GM23338 (cell line): ENCODE data around the gene TBX6. TPM values are rescaled to one million over a fixed set of nuclear protein-coding genes. Genes with fewer than 3 reads are reported as not detected.

Source experiments
- ATAC-seq: fragments of 200-7000 bp; cut with Tn5 transposase; 3 replicates; pipeline ENCODE4 v1.9.1; 2020
- DNase-seq: peaks from one replicate; pipeline ENCODE4 v3.0.0-alpha.2; 2015; ENCODE audit warnings: low spot score
- H2AFZ ChIP-seq: fragments of 200-600 bp; sonication (generic); 2 replicates; pipeline ENCODE4 v1.8.0; 2016; ENCODE audit warnings: antibody characterized with exemption, mild to moderate bottlenecking, moderate library complexity
- H3F3A ChIP-seq: fragments of 200-600 bp; sonication (generic); replicated peaks from 2 replicates; pipeline ENCODE4 v1.8.0; 2017; ENCODE audit warnings: antibody characterized with exemption, mixed run types, low read depth
- H3K27ac ChIP-seq: fragments of 200-600 bp; sonication (generic); 2 replicates; pipeline ENCODE4 v1.6.1; 2016; ENCODE audit warnings: low read depth
- H3K27me3 ChIP-seq: fragments of 200-600 bp; sonication (generic); 2 replicates; pipeline ENCODE4 v1.8.0; 2016; ENCODE audit warnings: mild to moderate bottlenecking, mixed run types, moderate library complexity; ENCODE audit not compliant: insufficient read depth
- H3K36me3 ChIP-seq: fragments of 200-600 bp; sonication (generic); 2 replicates; pipeline ENCODE4 v1.8.0; 2016; ENCODE audit warnings: mild to moderate bottlenecking; ENCODE audit not compliant: insufficient read depth
- H3K4me1 ChIP-seq: fragments of 200-600 bp; sonication (generic); 2 replicates; pipeline ENCODE4 v1.8.0; 2016; ENCODE audit warnings: mild to moderate bottlenecking, moderate library complexity; ENCODE audit not compliant: insufficient read depth
- H3K4me2 ChIP-seq: fragments of 200-600 bp; sonication (generic); 2 replicates; pipeline ENCODE4 v1.7.1; 2017; ENCODE audit warnings: mixed run types
- H3K4me3 ChIP-seq: fragments of 200-600 bp; sonication (generic); 2 replicates; pipeline ENCODE4 v1.6.1; 2016; ENCODE audit warnings: mixed run types
- H3K79me2 ChIP-seq: fragments of 200-600 bp; sonication (generic); replicated peaks from 2 replicates; pipeline ENCODE4 v1.8.0; 2017; ENCODE audit warnings: mild to moderate bottlenecking; ENCODE audit not compliant: insufficient read depth
- H3K9me2 ChIP-seq: fragments of 200-600 bp; sonication (generic); 2 replicates; pipeline ENCODE4 v1.8.0; 2017; ENCODE audit not compliant: insufficient read depth
- H4K20me1 ChIP-seq: fragments of 200-600 bp; sonication (generic); replicated peaks from 2 replicates; pipeline ENCODE4 v1.8.0; 2017; ENCODE audit warnings: mild to moderate bottlenecking; ENCODE audit not compliant: insufficient read depth
- H3K27ac Mint-ChIP-seq: 2 replicates; pipeline ENCODE4 v1.8.0; 2020; ENCODE audit warnings: inconsistent platforms, mild to moderate bottlenecking, moderate library complexity, mixed read lengths
- H3K27me3 Mint-ChIP-seq: 3 replicates; pipeline ENCODE4 v1.8.0; 2022; ENCODE audit warnings: low read depth, mild to moderate bottlenecking, moderate library complexity, mixed read lengths, inconsistent platforms; ENCODE audit not compliant: insufficient read depth, poor library complexity
- H3K36me3 Mint-ChIP-seq: 3 replicates; pipeline ENCODE4 v1.8.0; 2021; ENCODE audit warnings: low read depth, mild to moderate bottlenecking, inconsistent platforms, moderate library complexity, mixed read lengths
- H3K4me1 Mint-ChIP-seq: 3 replicates; pipeline ENCODE4 v1.8.0; 2020; ENCODE audit warnings: mild to moderate bottlenecking, inconsistent platforms, mixed read lengths
- H3K4me3 Mint-ChIP-seq: 3 replicates; pipeline ENCODE4 v1.8.0; 2021; ENCODE audit warnings: moderate library complexity, mild to moderate bottlenecking, inconsistent platforms, mixed read lengths
- H3K9me3 Mint-ChIP-seq: 3 replicates; pipeline ENCODE4 v1.8.0; 2020; ENCODE audit warnings: moderate library complexity, mild to moderate bottlenecking, inconsistent platforms, mixed read lengths
- CREB1 ChIP-seq: fragments of 250-450 bp; sonication (Bioruptor Pico); IDR thresholded peaks from 2 replicates; pipeline ENCODE4 v1.5.0; 2020; ENCODE audit warnings: low read depth, mild to moderate bottlenecking, moderate library complexity
- EZH2 ChIP-seq: fragments of 200-600 bp; sonication (generic); IDR thresholded peaks from one replicate; pipeline ENCODE4 v1.8.0; 2017; ENCODE audit warnings: antibody characterized with exemption, mild to moderate bottlenecking, low read depth; ENCODE audit not compliant: unreplicated experiment
- EZH2phosphoT487 ChIP-seq: fragments of 200-600 bp; sonication (generic); IDR thresholded peaks from one replicate; pipeline ENCODE4 v1.8.1; 2018; ENCODE audit warnings: antibody characterized with exemption; ENCODE audit not compliant: unreplicated experiment
- JUNB ChIP-seq: IDR thresholded peaks from one replicate; pipeline ENCODE4 v1.6.1; 2016; ENCODE audit warnings: antibody characterized with exemption; ENCODE audit not compliant: unreplicated experiment
- NANOG ChIP-seq: IDR thresholded peaks from 2 replicates; pipeline ENCODE4 v1.6.1; 2016; ENCODE audit warnings: antibody characterized with exemption, borderline replicate concordance
- POLR2AphosphoS5 ChIP-seq: IDR thresholded peaks from 2 replicates; pipeline ENCODE4 v1.6.1; 2016; ENCODE audit warnings: antibody characterized with exemption, low read depth
- STAT1 ChIP-seq: IDR thresholded peaks from one replicate; pipeline ENCODE4 v1.6.1; 2016; ENCODE audit warnings: antibody characterized with exemption; ENCODE audit not compliant: unreplicated experiment
- ZNF114 ChIP-seq: fragments of 250-450 bp; sonication (Bioruptor Pico); IDR thresholded peaks from 2 replicates; pipeline ENCODE4 v1.5.0; 2020; ENCODE audit warnings: mild to moderate bottlenecking, moderate library complexity
- ZNF331 ChIP-seq: fragments of 250-450 bp; sonication (Bioruptor Pico); IDR thresholded peaks from 2 replicates; pipeline ENCODE4 v1.5.0; 2020; ENCODE audit warnings: low read depth, mild to moderate bottlenecking, moderate library complexity
- polyA plus RNA-seq: library from polyadenylated mRNA; unstranded; fragments of >200 nt; fragmentation: Nextera tagmentation; extraction: Ambion mirVana; gene quantifications from 2 replicates; pipeline ENCODE4 v1.2.1, GENCODE V29; 2016
- total RNA-seq: library from RNA; depleted of rRNA; stranded (reverse); fragments of >200 nt; shearing (Covaris generic); gene quantifications from 2 replicates; pipeline ENCODE4 v1.2.3, GENCODE V29; 2014
- TF ChIP-seq, protein P1 (sequence below): IDR thresholded peaks from one replicate; pipeline ENCODE4 v1.6.1; 2018; ENCODE audit warnings: antibody characterized with exemption; ENCODE audit not compliant: unreplicated experiment
- TF ChIP-seq, protein P2 (sequence below): IDR thresholded peaks from 2 replicates; pipeline ENCODE4 v1.6.1; 2016; ENCODE audit warnings: antibody characterized with exemption
- TF ChIP-seq, protein P3 (sequence below): fragments of 250-450 bp; sonication (Bioruptor Pico); IDR thresholded peaks from 2 replicates; pipeline ENCODE4 v1.5.0; 2020; ENCODE audit warnings: mild to moderate bottlenecking, moderate library complexity
- TF ChIP-seq, protein P4 (sequence below), 2 experiments: fragments of 200-600 bp in 1 of 2; sonication (generic) in 1 of 2; conservative IDR thresholded peaks; 2 replicates each; pipeline versions ENCODE4 v1.5.1 to v1.6.1; 2016 to 2017; ENCODE audit warnings: antibody characterized with exemption in 2 of 2, low read depth in 2 of 2, mild to moderate bottlenecking in 2 of 2, moderate library complexity in 1 of 2

Gene TBX6
- total and polyA plus RNA-seq, 2 experiments from 2014 or later, result 1.1 to 2.4 TPM

DNA sequence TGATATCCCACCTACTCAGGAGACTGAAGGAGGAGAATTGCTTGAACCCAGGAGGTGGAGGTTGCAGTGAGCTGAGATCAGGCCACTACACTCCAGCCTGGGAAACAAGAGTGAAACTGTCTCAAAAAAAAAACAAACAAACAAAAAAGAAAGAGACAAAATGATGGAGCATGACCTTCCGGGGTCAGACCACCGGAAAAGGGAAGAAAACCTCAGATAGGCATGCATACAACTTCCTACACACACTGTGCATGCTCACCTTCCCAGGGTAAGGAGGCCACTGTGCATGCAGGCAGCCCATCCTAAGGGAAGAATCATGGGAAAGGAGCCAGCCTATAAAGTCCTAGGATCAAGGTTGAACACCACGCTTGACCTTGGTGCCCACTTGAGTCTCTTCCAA lies 40.9 kb upstream of the TBX6 start:
- no peak overlapping the region for H3K27ac ChIP-seq
- no peaks in the 10 kb centered on the region for H3K36me3 Mint-ChIP-seq
- H3K4me3 ChIP-seq, result no peak overlapping the region
- TF ChIP-seq JUNB (no peak), ZNF114 (CRISPR knock-in tag) (no peak), STAT1 (no peak), ZNF331 (CRISPR knock-in tag) (no peak), CREB1 (CRISPR knock-in tag) (no peak), NANOG (no peak), EZH2 (no peak), POLR2AphosphoS5 (no peak), EZH2phosphoT487 (no peak)
- TF ChIP-seq, protein P1, sequence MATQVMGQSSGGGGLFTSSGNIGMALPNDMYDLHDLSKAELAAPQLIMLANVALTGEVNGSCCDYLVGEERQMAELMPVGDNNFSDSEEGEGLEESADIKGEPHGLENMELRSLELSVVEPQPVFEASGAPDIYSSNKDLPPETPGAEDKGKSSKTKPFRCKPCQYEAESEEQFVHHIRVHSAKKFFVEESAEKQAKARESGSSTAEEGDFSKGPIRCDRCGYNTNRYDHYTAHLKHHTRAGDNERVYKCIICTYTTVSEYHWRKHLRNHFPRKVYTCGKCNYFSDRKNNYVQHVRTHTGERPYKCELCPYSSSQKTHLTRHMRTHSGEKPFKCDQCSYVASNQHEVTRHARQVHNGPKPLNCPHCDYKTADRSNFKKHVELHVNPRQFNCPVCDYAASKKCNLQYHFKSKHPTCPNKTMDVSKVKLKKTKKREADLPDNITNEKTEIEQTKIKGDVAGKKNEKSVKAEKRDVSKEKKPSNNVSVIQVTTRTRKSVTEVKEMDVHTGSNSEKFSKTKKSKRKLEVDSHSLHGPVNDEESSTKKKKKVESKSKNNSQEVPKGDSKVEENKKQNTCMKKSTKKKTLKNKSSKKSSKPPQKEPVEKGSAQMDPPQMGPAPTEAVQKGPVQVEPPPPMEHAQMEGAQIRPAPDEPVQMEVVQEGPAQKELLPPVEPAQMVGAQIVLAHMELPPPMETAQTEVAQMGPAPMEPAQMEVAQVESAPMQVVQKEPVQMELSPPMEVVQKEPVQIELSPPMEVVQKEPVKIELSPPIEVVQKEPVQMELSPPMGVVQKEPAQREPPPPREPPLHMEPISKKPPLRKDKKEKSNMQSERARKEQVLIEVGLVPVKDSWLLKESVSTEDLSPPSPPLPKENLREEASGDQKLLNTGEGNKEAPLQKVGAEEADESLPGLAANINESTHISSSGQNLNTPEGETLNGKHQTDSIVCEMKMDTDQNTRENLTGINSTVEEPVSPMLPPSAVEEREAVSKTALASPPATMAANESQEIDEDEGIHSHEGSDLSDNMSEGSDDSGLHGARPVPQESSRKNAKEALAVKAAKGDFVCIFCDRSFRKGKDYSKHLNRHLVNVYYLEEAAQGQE, result no peak
- TF ChIP-seq, protein P2, sequence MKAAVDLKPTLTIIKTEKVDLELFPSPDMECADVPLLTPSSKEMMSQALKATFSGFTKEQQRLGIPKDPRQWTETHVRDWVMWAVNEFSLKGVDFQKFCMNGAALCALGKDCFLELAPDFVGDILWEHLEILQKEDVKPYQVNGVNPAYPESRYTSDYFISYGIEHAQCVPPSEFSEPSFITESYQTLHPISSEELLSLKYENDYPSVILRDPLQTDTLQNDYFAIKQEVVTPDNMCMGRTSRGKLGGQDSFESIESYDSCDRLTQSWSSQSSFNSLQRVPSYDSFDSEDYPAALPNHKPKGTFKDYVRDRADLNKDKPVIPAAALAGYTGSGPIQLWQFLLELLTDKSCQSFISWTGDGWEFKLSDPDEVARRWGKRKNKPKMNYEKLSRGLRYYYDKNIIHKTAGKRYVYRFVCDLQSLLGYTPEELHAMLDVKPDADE, result no peak
- TF ChIP-seq, protein P3, sequence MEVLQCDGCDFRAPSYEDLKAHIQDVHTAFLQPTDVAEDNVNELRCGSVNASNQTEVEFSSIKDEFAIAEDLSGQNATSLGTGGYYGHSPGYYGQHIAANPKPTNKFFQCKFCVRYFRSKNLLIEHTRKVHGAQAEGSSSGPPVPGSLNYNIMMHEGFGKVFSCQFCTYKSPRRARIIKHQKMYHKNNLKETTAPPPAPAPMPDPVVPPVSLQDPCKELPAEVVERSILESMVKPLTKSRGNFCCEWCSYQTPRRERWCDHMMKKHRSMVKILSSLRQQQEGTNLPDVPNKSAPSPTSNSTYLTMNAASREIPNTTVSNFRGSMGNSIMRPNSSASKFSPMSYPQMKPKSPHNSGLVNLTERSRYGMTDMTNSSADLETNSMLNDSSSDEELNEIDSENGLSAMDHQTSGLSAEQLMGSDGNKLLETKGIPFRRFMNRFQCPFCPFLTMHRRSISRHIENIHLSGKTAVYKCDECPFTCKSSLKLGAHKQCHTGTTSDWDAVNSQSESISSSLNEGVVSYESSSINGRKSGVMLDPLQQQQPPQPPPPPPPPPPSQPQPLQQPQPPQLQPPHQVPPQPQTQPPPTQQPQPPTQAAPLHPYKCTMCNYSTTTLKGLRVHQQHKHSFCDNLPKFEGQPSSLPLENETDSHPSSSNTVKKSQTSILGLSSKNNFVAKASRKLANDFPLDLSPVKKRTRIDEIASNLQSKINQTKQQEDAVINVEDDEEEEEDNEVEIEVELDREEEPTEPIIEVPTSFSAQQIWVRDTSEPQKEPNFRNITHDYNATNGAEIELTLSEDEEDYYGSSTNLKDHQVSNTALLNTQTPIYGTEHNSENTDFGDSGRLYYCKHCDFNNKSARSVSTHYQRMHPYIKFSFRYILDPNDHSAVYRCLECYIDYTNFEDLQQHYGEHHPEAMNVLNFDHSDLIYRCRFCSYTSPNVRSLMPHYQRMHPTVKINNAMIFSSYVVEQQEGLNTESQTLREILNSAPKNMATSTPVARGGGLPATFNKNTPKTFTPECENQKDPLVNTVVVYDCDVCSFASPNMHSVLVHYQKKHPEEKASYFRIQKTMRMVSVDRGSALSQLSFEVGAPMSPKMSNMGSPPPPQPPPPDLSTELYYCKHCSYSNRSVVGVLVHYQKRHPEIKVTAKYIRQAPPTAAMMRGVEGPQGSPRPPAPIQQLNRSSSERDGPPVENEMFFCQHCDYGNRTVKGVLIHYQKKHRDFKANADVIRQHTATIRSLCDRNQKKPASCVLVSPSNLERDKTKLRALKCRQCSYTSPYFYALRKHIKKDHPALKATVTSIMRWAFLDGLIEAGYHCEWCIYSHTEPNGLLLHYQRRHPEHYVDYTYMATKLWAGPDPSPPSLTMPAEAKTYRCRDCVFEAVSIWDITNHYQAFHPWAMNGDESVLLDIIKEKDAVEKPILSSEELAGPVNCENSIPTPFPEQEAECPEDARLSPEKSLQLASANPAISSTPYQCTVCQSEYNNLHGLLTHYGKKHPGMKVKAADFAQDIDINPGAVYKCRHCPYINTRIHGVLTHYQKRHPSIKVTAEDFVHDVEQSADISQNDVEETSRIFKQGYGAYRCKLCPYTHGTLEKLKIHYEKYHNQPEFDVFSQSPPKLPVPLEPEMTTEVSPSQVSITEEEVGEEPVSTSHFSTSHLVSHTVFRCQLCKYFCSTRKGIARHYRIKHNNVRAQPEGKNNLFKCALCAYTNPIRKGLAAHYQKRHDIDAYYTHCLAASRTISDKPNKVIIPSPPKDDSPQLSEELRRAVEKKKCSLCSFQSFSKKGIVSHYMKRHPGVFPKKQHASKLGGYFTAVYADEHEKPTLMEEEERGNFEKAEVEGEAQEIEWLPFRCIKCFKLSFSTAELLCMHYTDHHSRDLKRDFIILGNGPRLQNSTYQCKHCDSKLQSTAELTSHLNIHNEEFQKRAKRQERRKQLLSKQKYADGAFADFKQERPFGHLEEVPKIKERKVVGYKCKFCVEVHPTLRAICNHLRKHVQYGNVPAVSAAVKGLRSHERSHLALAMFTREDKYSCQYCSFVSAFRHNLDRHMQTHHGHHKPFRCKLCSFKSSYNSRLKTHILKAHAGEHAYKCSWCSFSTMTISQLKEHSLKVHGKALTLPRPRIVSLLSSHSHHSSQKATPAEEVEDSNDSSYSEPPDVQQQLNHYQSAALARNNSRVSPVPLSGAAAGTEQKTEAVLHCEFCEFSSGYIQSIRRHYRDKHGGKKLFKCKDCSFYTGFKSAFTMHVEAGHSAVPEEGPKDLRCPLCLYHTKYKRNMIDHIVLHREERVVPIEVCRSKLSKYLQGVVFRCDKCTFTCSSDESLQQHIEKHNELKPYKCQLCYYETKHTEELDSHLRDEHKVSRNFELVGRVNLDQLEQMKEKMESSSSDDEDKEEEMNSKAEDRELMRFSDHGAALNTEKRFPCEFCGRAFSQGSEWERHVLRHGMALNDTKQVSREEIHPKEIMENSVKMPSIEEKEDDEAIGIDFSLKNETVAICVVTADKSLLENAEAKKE (CRISPR knock-in tag), result no peak
- TF ChIP-seq, protein P4, sequence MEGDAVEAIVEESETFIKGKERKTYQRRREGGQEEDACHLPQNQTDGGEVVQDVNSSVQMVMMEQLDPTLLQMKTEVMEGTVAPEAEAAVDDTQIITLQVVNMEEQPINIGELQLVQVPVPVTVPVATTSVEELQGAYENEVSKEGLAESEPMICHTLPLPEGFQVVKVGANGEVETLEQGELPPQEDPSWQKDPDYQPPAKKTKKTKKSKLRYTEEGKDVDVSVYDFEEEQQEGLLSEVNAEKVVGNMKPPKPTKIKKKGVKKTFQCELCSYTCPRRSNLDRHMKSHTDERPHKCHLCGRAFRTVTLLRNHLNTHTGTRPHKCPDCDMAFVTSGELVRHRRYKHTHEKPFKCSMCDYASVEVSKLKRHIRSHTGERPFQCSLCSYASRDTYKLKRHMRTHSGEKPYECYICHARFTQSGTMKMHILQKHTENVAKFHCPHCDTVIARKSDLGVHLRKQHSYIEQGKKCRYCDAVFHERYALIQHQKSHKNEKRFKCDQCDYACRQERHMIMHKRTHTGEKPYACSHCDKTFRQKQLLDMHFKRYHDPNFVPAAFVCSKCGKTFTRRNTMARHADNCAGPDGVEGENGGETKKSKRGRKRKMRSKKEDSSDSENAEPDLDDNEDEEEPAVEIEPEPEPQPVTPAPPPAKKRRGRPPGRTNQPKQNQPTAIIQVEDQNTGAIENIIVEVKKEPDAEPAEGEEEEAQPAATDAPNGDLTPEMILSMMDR (conservative IDR thresholded peaks at IDR 0.05; ENCODE audit: low read depth in 2 of 2), result no peak
- no peaks in the 10 kb centered on the region for H4K20me1 ChIP-seq
- H3K36me3 ChIP-seq, result no peaks in the 10 kb centered on the region
- DNase-seq, result no peak
- no peaks in the 10 kb centered on the region for H3K4me1 ChIP-seq
- H3K4me3 Mint-ChIP-seq, result no peak overlapping the region
- H3K9me2 ChIP-seq, result no peaks in the 10 kb centered on the region
- H3K4me2 ChIP-seq, result no peak overlapping the region
- H3K27me3 Mint-ChIP-seq, result peaks cover 8% of the 10 kb centered on the region
- ATAC-seq, result no peak
- H3F3A ChIP-seq, result no peaks in the 10 kb centered on the region
- no peaks in the 10 kb centered on the region for H3K27me3 ChIP-seq
- H3K9me3 Mint-ChIP-seq, result no peaks in the 10 kb centered on the region
- no peaks in the 10 kb centered on the region for H3K79me2 ChIP-seq
- no peaks in the 10 kb centered on the region for H3K4me1 Mint-ChIP-seq
- no peak overlapping the region for H3K27ac Mint-ChIP-seq
- no peak overlapping the region for H2AFZ ChIP-seq
